T-cell (primary cell): Measurements from ENCODE around the gene MLLT6. TPM values are rescaled to one million over a fixed set of nuclear protein-coding genes. Genes with fewer than 3 reads are reported as not detected.

Source experiments
- ATAC-seq, 4 experiments: fragments of 200-7000 bp in 3 of 4; fragments of 150-1000 bp in 1 of 4; cut with Tn5 transposase; replicated peaks in 1 of 4; 1 replicate in 3 of 4; 2 replicates in 1 of 4; pipeline ENCODE4 v1.10.0; 2021; ENCODE audit warnings: moderate library complexity in 3 of 4, mild to moderate bottlenecking in 2 of 4, moderate number of reproducible peaks in 1 of 4
- CTCF ChIA-PET, 2 donors: fragments of 300-600 bp; sonication (Branson Sonifier 250); formaldehyde crosslinking; loops; one replicate each; lab custom pipeline; 2022; ENCODE audit warnings: antibody characterized with exemption in 2 of 2; lab: Charles Lee
- POLR2A ChIA-PET, 2 donors: fragments of 300-600 bp; sonication (Branson Sonifier 250); formaldehyde crosslinking; loops; one replicate each; lab custom pipeline; 2022; ENCODE audit warnings: antibody characterized with exemption in 2 of 2; lab: Charles Lee
- DNase-seq, 35 experiments: peaks; one replicate each; pipeline versions ENCODE4 v3.0.0 to v3.0.0-alpha.2; 2013 to 2023
- H3K27ac ChIP-seq: one replicate; pipeline ENCODE4 v1.5.1; 2013; ENCODE audit warnings: low read length
- H3K27me3 ChIP-seq, 2 experiments: replicated peaks in 1 of 2; 1 replicate in 1 of 2; 2 replicates in 1 of 2; pipeline versions ENCODE4 v1.6.1 to v1.7.0; 2013; ENCODE audit warnings: low read length in 1 of 2, mixed read lengths in 1 of 2; ENCODE audit not compliant: control insufficient read depth in 2 of 2, insufficient read depth in 2 of 2; ENCODE audit errors: extremely low read depth in 1 of 2
- H3K36me3 ChIP-seq, 2 donors: 1 replicate in 1 of 2; 2 replicates in 1 of 2; pipeline versions ENCODE4 v1.6.1 to v1.7.0; 2013; ENCODE audit warnings: low read length in 1 of 2; ENCODE audit not compliant: control insufficient read depth in 2 of 2, insufficient read depth in 1 of 2; ENCODE audit errors: extremely low read depth in 1 of 2
- H3K4me1 ChIP-seq, 2 experiments: 1 replicate in 1 of 2; 2 replicates in 1 of 2; pipeline versions ENCODE4 v1.6.1 to v1.7.0; 2013; ENCODE audit warnings: low read length in 2 of 2, mixed read lengths in 1 of 2; ENCODE audit not compliant: insufficient read depth in 2 of 2, control insufficient read depth in 1 of 2; ENCODE audit errors: extremely low read depth in 1 of 2
- H3K4me3 ChIP-seq, 2 donors: 1 replicate in 1 of 2; 2 replicates in 1 of 2; pipeline versions ENCODE4 v1.5.1 to v1.7.0; 2013; ENCODE audit warnings: mild to moderate bottlenecking in 2 of 2, low read length in 1 of 2, moderate library complexity in 1 of 2; ENCODE audit not compliant: control insufficient read depth in 1 of 2; ENCODE audit errors: extremely low read depth in 1 of 2
- H3K9me3 ChIP-seq: 2 replicates; pipeline ENCODE4 v1.7.0; 2013
- H3K27ac Mint-ChIP-seq, 2 donors: one replicate each; pipeline ENCODE4 v1.8.0; 2020 to 2021; ENCODE audit warnings: mild to moderate bottlenecking in 2 of 2, mixed read lengths in 2 of 2
- H3K27me3 Mint-ChIP-seq, 2 donors: one replicate each; pipeline ENCODE4 v1.8.0; 2021 to 2022; ENCODE audit warnings: mixed read lengths in 2 of 2
- H3K36me3 Mint-ChIP-seq: one replicate; pipeline ENCODE4 v1.8.0; 2021; ENCODE audit warnings: mixed read lengths
- H3K4me1 Mint-ChIP-seq, 3 donors: one replicate each; pipeline ENCODE4 v1.8.0; 2020 to 2022; ENCODE audit warnings: mixed read lengths in 3 of 3, mild to moderate bottlenecking in 1 of 3
- H3K4me3 Mint-ChIP-seq, 3 donors: one replicate each; pipeline ENCODE4 v1.8.0; 2020 to 2022; ENCODE audit warnings: mild to moderate bottlenecking in 3 of 3, mixed read lengths in 3 of 3, moderate library complexity in 3 of 3
- H3K9me3 Mint-ChIP-seq, 3 donors: one replicate each; pipeline ENCODE4 v1.8.0; 2020 to 2022; ENCODE audit warnings: mixed read lengths in 3 of 3
- WGBS: methylation state at CpG from one replicate; pipeline ENCODE4 v1.1.5; 2013; ENCODE audit warnings: missing lambda C conversion rate; ENCODE audit not compliant: insufficient coverage; 5-methylcytosine and 5-hydroxymethylcytosine counted together
- total RNA-seq, 35 experiments: library from RNA in 6 of 35; stranded (reverse) in 6 of 35; fragments of 120-200 nt in 1 of 35; gene quantifications; one replicate each; pipeline versions ENCODE4 v1.2.1 to v1.2.4 and lab custom pipeline; 2013 to 2026

Gene MLLT6
- total RNA-seq, 5 donors from 2014 or later (not counting 1 experiment from before 2014, with no cell fraction given) = 412 to 506 (median 480) TPM

- no peaks in the 10 kb centered on the region for H3K36me3 Mint-ChIP-seq
- peaks cover 10 to 25% (median 18%) of the 10 kb centered on the region in 3 donors for H3K4me1 Mint-ChIP-seq
- peaks cover 15 to 29% of the 10 kb centered on the region in 2 donors for H3K27me3 Mint-ChIP-seq
- WGBS = 2% methylated on average over 64 of the region's 80 CpGs
- H3K4me3 Mint-ChIP-seq = peak within 1 kb of the TSS; percentile 60 to 64 (median 63)
- no peaks in the 10 kb centered on the region for H3K9me3 Mint-ChIP-seq
- H3K4me3 ChIP-seq = peak within 1 kb of the TSS; percentile 37 to 70
- DNase-seq (peak; percentile 46 to 90 (median 66)), ATAC-seq (peak; percentile 85 to 92 (median 88))
- H3K27me3 ChIP-seq = peaks cover under 1 to 52% of the 10 kb centered on the region in 2 experiments
- CTCF ChIA-PET = interaction anchor here (0.6 to 3.2 kb wide), 5 partner anchors 7 to 484 kb away, joined by 3 to 10 read pairs (median 3); partner anchors contain the start of gene PSMB3 (in 1 of the 2)
- H3K27ac ChIP-seq = no peak within 1 kb of the TSS
- no peaks in the 10 kb centered on the region for H3K36me3 ChIP-seq
- peak within 1 kb of the TSS in 1 of 2 donors; percentile 2 for H3K27ac Mint-ChIP-seq
- no peaks in the 10 kb centered on the region for H3K9me3 ChIP-seq
- POLR2A ChIA-PET = interaction anchor here in 1 of 2 donors (0.5 kb wide), 1 partner anchor 220 kb away, joined by 3 read pairs; no protein-coding TSS in a partner anchor
- peaks cover 3 to 35% of the 10 kb centered on the region in 2 experiments for H3K4me1 ChIP-seq
Measured at GRCh38 chr17:38674749-38675615, 30.1 kb upstream of the MLLT6 start, which contains the start of gene EPOP. EPOP (minus strand) TSS chr17:38674957; CDS start chr17:38674495, 462 bp downstream.

DNA sequence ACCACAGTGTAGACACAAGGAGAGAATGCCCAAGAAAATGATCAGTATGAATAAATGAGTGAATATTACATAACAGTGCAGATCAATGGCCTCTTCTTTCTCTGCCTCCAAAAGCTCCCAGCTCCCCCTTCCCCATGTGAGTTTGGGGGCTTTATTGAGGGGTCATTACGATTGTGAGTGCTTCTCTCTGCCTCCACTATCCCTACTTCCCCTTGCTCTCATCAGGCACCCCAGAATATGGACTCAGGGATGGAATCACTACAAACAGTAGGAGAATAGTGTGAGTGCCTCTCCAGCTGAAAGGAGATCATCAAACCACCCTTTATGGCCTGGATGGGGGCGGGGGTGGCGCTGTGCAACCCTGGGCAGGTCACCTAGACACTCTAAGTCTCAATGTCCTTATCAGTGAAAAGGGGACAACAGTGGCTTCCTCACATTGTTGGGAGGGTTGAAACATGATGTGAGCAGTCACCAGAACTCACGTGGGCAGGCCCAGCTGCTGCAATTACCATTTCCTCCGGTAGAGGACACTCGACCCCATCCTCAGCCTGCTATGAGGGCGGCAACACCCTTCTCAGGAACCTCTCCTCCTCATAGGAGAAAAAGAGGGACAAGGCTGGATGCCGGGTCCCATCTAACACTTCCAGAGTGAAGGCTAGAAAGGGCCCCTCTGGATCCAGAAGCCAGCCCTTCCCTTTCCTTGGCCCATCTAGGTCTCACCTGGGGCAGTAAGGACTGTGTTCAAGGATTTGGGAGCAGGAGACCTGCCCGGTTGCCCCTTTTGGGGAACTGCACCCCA lies 28.2 kb upstream of the MLLT6 start:
- H3K27me3 ChIP-seq = peaks cover 0 to 33% of the 10 kb centered on the region in 2 experiments
- H3K27ac ChIP-seq = no peak overlapping the region
- H3K9me3 ChIP-seq = no peaks in the 10 kb centered on the region
- Mint-ChIP-seq H3K9me3 (no peaks in the 10 kb centered on the region), H3K27me3 (peaks cover 6 to 12% of the 10 kb centered on the region in 2 donors), H3K4me1 (peaks cover 7 to 18% (median 18%) of the 10 kb centered on the region in 3 donors), H3K4me3 (peak overlapping the region in 2 of 3 donors; percentile 13 to 30), H3K36me3 (no peaks in the 10 kb centered on the region), H3K27ac (no peak overlapping the region)
- H3K4me1 ChIP-seq = peaks cover 3 to 29% of the 10 kb centered on the region in 2 experiments
- ChIA-PET CTCF (interaction anchor here (0.6 to 3.2 kb wide), 9 partner anchors 14 to 496 kb away, joined by 3 to 23 read pairs (median 3); no protein-coding TSS in a partner anchor), POLR2A (no interaction called here)
- whole genome bisulfite sequencing = 0% methylated on average over 3 of the region's 9 CpGs
- H3K4me3 ChIP-seq = no peak overlapping the region
- no peaks in the 10 kb centered on the region for H3K36me3 ChIP-seq
- DNase-seq (peak; percentile 40 to 90 (median 69)), ATAC-seq (peak; percentile 44 to 54 (median 48))

GRCh38 chr17:38677819-38678218 lies 27.3 kb upstream of the MLLT6 start:
- H3K4me3 ChIP-seq = no peak overlapping the region
- peaks cover 3 to 28% of the 10 kb centered on the region in 2 experiments for H3K4me1 ChIP-seq
- Mint-ChIP-seq H3K9me3 (no peaks in the 10 kb centered on the region), H3K4me1 (peaks cover 7 to 18% (median 16%) of the 10 kb centered on the region in 3 donors), H3K4me3 (no peak overlapping the region), H3K27ac (no peak overlapping the region), H3K27me3 (peaks cover 0 to 4% of the 10 kb centered on the region in 2 donors), H3K36me3 (no peaks in the 10 kb centered on the region)
- ChIA-PET POLR2A (no interaction called here), CTCF (interaction anchor here (0.7 to 3.2 kb wide), 6 partner anchors 11 to 495 kb away, joined by 3 to 23 read pairs (median 3); no protein-coding TSS in a partner anchor)
- no peaks in the 10 kb centered on the region for H3K36me3 ChIP-seq
- ATAC-seq (no peak), DNase-seq (no peak)
- H3K27ac ChIP-seq = no peak overlapping the region
- H3K27me3 ChIP-seq = peaks cover 0 to 24% of the 10 kb centered on the region in 2 experiments
- 100% methylated on average over 1 of the region's 6 CpGs for WGBS
- H3K9me3 ChIP-seq = no peaks in the 10 kb centered on the region

DNA sequence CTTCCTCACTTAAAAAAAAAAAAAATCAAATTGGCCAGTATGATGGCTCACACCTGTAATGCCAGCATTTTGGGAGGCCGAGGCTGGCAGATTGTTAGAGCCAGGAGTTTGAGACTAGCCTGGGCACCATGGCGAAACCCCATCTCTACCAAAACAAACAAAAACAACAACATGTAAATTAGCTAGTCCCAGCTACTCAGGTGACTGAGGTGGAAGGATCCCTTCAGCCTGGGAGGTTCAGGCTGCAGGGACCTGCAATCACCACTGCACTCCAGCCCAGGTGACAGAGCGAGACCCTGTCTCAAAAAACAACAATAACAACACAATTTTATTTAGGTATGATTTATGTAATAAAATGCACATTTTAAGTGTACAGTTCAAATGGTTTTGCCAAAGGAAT lies 24.0 kb upstream of the MLLT6 start:
- H3K27ac ChIP-seq = no peak overlapping the region
- peaks cover 0 to 12% of the 10 kb centered on the region in 2 experiments for H3K27me3 ChIP-seq
- WGBS = no CpG with 5 or more reads among the region's 3 CpGs
- no peaks in the 10 kb centered on the region for H3K36me3 ChIP-seq
- Mint-ChIP-seq H3K9me3 (no peaks in the 10 kb centered on the region), H3K4me1 (peaks cover 3 to 12% (median 5%) of the 10 kb centered on the region in 3 donors), H3K27ac (no peak overlapping the region), H3K4me3 (no peak overlapping the region), H3K36me3 (no peaks in the 10 kb centered on the region), H3K27me3 (peaks cover 3 to 8% of the 10 kb centered on the region in 2 donors)
- ChIA-PET POLR2A (no interaction called here), CTCF (no interaction called here)
- no peak for ATAC-seq
- H3K9me3 ChIP-seq = no peaks in the 10 kb centered on the region
- H3K4me3 ChIP-seq = no peak overlapping the region
- no peak for DNase-seq
- H3K4me1 ChIP-seq = peaks cover 0 to 10% of the 10 kb centered on the region in 2 experiments

DNA sequence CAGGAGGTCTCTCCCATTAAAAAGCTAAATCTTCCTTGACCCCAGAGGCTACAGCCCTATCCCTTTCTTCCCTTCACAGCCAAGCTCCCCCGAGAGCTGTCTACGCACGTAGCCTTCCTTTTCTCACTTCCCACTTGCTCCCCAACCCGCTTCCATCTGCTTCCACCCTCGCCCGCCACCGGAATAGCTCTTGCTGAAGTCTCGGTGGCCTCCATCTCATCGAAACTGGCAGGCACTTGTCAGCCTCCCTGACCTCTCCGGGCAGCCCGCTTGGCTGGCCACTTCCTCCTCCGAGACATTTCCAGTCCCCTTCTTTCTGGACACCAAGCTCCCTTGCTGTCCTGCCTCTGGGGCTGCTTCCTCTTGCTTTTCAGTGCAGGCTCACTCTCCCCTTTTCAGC lies 19.6 kb upstream of the MLLT6 start:
- Mint-ChIP-seq H3K4me1 (peaks cover 0 to 7% (median 0%) of the 10 kb centered on the region in 3 donors), H3K9me3 (no peaks in the 10 kb centered on the region), H3K27ac (no peak overlapping the region), H3K36me3 (no peaks in the 10 kb centered on the region), H3K4me3 (no peak overlapping the region), H3K27me3 (peaks cover 4 to 11% of the 10 kb centered on the region in 2 donors)
- ChIA-PET POLR2A (no interaction called here), CTCF (interaction anchor here in 1 of 2 donors (1.2 kb wide), 1 partner anchor 48 kb away, joined by 3 read pairs; no protein-coding TSS in a partner anchor)
- no peak for ATAC-seq
- H3K27ac ChIP-seq = no peak overlapping the region
- peaks cover 0 to 16% of the 10 kb centered on the region in 2 experiments for H3K27me3 ChIP-seq
- no peaks in the 10 kb centered on the region for H3K4me1 ChIP-seq
- no peaks in the 10 kb centered on the region for H3K9me3 ChIP-seq
- 87% methylated on average over 12 of the region's 12 CpGs for WGBS
- no peaks in the 10 kb centered on the region for H3K36me3 ChIP-seq
- DNase-seq = no peak
- no peak overlapping the region for H3K4me3 ChIP-seq
